Measurements from ENCODE around the gene GSK3A. TPM values are rescaled to one million over a fixed set of nuclear protein-coding genes. Genes with fewer than 3 reads are reported as not detected.

Gene GSK3A
- total and polyA plus RNA-seq, 2 of the 8 experiments (the other 6 are each of a cell fraction or from before 2014, with no cell fraction given), result 55.3 to 84.0 TPM

GRCh38 chr19:42232435-42232834, 10.0 kb downstream of the GSK3A start (continued):
- TF ChIP-seq CHD7 (IDR thresholded peaks at IDR 0.05; ENCODE audit: insufficient replicate concordance, low read length) (no peak), EGR1 (IDR thresholded peaks at IDR 0.05; ENCODE audit: borderline replicate concordance, low read depth, low read length) (no peak), ATF3 (IDR thresholded peaks at IDR 0.05; ENCODE audit: insufficient read depth, low read depth, low read length) (no peak), BACH1 (IDR thresholded peaks at IDR 0.05; ENCODE audit: low read length) (no peak), POLR2A (IDR thresholded peaks at IDR 0.05; ENCODE audit: control extremely low read depth in 1 of 2, low read depth in 2 of 2, low read length in 2 of 2) (no peak), SUZ12 (IDR thresholded peaks at IDR 0.05; ENCODE audit: low read length) (no peak), EZH2 (IDR thresholded peaks at IDR 0.05; ENCODE audit: low read depth, low read length, severe bottlenecking) (no peak)
